HEK293 (cell line): ENCODE data around the gene TWIST1.

Experiments used
- CTCF ChIA-PET: fragments of 350-600 bp; formaldehyde crosslinking; extraction: SDS; loops from one replicate; lab custom pipeline; 2021; ENCODE audit warnings: antibody characterized with exemption; lab: Yijun Ruan, JAX
- POLR2A ChIA-PET: fragments of 300-600 bp; formaldehyde crosslinking; extraction: SDS; loops from one replicate; lab custom pipeline; 2020; ENCODE audit warnings: antibody characterized with exemption, inconsistent platforms; lab: Yijun Ruan, JAX
- H3K27ac ChIP-seq: fragments of 200-500 bp; sonication (Bioruptor generic); 2 replicates; pipeline ENCODE4 v1.5.1; 2014; ENCODE audit warnings: low read depth, low read length, control low read depth, inconsistent platforms; ENCODE audit errors: extremely low read depth
- H3K36me3 ChIP-seq, 2 experiments: fragments of 200-500 bp in 1 of 2; sonication (Bioruptor generic) in 1 of 2; 1 replicate in 1 of 2; 2 replicates in 1 of 2; pipeline ENCODE4 v1.5.1; 2014 to 2017; ENCODE audit warnings: inconsistent platforms in 2 of 2, low read length in 2 of 2; ENCODE audit not compliant: control insufficient read depth in 2 of 2, insufficient read depth in 1 of 2
- H3K4me1 ChIP-seq: fragments of 200-500 bp; sonication (Bioruptor generic); 2 replicates; pipeline ENCODE4 v1.5.1; 2014; ENCODE audit warnings: mild to moderate bottlenecking, low read length, inconsistent platforms; ENCODE audit not compliant: control insufficient read depth, insufficient read depth
- H3K4me3 ChIP-seq: 2 replicates; pipeline ENCODE4 v1.5.1; 2011; ENCODE audit warnings: low read depth, mild to moderate bottlenecking, control low read depth, low read length, moderate library complexity
- H3K9me3 ChIP-seq: fragments of 200-500 bp; sonication (Bioruptor generic); 2 replicates; pipeline ENCODE4 v1.5.1; 2014; ENCODE audit warnings: low read depth, low read length, inconsistent platforms; ENCODE audit not compliant: control insufficient read depth, insufficient read depth
- GLIS2 ChIP-seq: fragments of 450-650 bp; formaldehyde crosslinking; IDR thresholded peaks from 2 replicates; pipeline ENCODE4 v1.5.1; 2016; ENCODE audit warnings: missing biosample characterization, missing genetic modification characterization
- KLF10 ChIP-seq: fragments of 450-650 bp; IDR thresholded peaks from 2 replicates; pipeline ENCODE4 v1.5.1; 2018; ENCODE audit warnings: missing biosample characterization, mild to moderate bottlenecking, missing genetic modification characterization
- KLF9 ChIP-seq: fragments of 450-650 bp; formaldehyde crosslinking; IDR thresholded peaks from 2 replicates; pipeline ENCODE4 v1.5.1; 2016; ENCODE audit warnings: missing biosample characterization, missing genetic modification characterization, low read depth
- OSR2 ChIP-seq: fragments of 450-650 bp; formaldehyde crosslinking; IDR thresholded peaks from 2 replicates; pipeline ENCODE4 v1.5.1; 2016; ENCODE audit warnings: missing biosample characterization, missing genetic modification characterization
- ZBTB11 ChIP-seq: fragments of 450-650 bp; formaldehyde crosslinking; conservative IDR thresholded peaks from 2 replicates; pipeline ENCODE4 v1.5.1; 2016; ENCODE audit warnings: low read depth, missing biosample characterization, missing genetic modification characterization
- ZBTB17 ChIP-seq: fragments of 450-650 bp; formaldehyde crosslinking; IDR thresholded peaks from 2 replicates; pipeline ENCODE4 v1.5.1; 2016; ENCODE audit warnings: missing biosample characterization, missing genetic modification characterization
- ZBTB21 ChIP-seq: fragments of 450-650 bp; formaldehyde crosslinking; IDR thresholded peaks from 2 replicates; pipeline ENCODE4 v1.5.1; 2017; ENCODE audit warnings: missing biosample characterization, missing genetic modification characterization
- ZBTB49 ChIP-seq: fragments of 450-650 bp; formaldehyde crosslinking; IDR thresholded peaks from 2 replicates; pipeline ENCODE4 v1.5.1; 2016; ENCODE audit warnings: missing biosample characterization, missing genetic modification characterization, low read depth
- ZFP3 ChIP-seq: fragments of 450-650 bp; formaldehyde crosslinking; IDR thresholded peaks from 2 replicates; pipeline ENCODE4 v1.5.1; 2016; ENCODE audit warnings: low read depth, missing biosample characterization, missing genetic modification characterization
- ZNF202 ChIP-seq: fragments of 450-650 bp; formaldehyde crosslinking; IDR thresholded peaks from 2 replicates; pipeline ENCODE4 v1.5.1; 2016; ENCODE audit warnings: missing biosample characterization, missing genetic modification characterization, borderline replicate concordance
- ZNF248 ChIP-seq: fragments of 450-650 bp; formaldehyde crosslinking; IDR thresholded peaks from 2 replicates; pipeline ENCODE4 v1.5.1; 2017; ENCODE audit warnings: missing biosample characterization, missing genetic modification characterization
- ZNF501 ChIP-seq: fragments of 450-650 bp; formaldehyde crosslinking; IDR thresholded peaks from 2 replicates; pipeline ENCODE4 v1.5.1; 2016; ENCODE audit warnings: missing biosample characterization, missing genetic modification characterization
- ZNF513 ChIP-seq: fragments of 450-650 bp; IDR thresholded peaks from 2 replicates; pipeline ENCODE4 v1.5.1; 2018; ENCODE audit warnings: missing biosample characterization, missing genetic modification characterization
- ZNF521 ChIP-seq: fragments of 450-650 bp; formaldehyde crosslinking; IDR thresholded peaks from 2 replicates; pipeline ENCODE4 v1.5.1; 2017; ENCODE audit warnings: missing biosample characterization, mild to moderate bottlenecking, missing genetic modification characterization
- ZNF645 ChIP-seq: fragments of 450-650 bp; formaldehyde crosslinking; IDR thresholded peaks from 2 replicates; pipeline ENCODE4; 2016; ENCODE audit warnings: missing biosample characterization, missing genetic modification characterization
- ZNF658 ChIP-seq: fragments of 450-650 bp; formaldehyde crosslinking; IDR thresholded peaks from 2 replicates; pipeline ENCODE4; 2016; ENCODE audit warnings: missing biosample characterization, missing genetic modification characterization
- ZNF692 ChIP-seq: fragments of 450-650 bp; formaldehyde crosslinking; IDR thresholded peaks from 2 replicates; pipeline ENCODE4 v1.5.1; 2016; ENCODE audit warnings: missing biosample characterization, missing genetic modification characterization
- ZNF707 ChIP-seq: fragments of 450-650 bp; formaldehyde crosslinking; IDR thresholded peaks from 2 replicates; pipeline ENCODE4 v1.5.1; 2016; ENCODE audit warnings: missing biosample characterization, missing genetic modification characterization
- ZNF768 ChIP-seq: fragments of 450-650 bp; formaldehyde crosslinking; IDR thresholded peaks from 2 replicates; pipeline ENCODE4 v1.5.1; 2018; ENCODE audit warnings: missing biosample characterization, mild to moderate bottlenecking, missing genetic modification characterization
- ZNF830 ChIP-seq: fragments of 450-650 bp; IDR thresholded peaks from 2 replicates; pipeline ENCODE4 v1.5.0; 2018; ENCODE audit warnings: missing biosample characterization, missing genetic modification characterization, low read depth, mild to moderate bottlenecking, moderate library complexity

The TWIST1 gene

GRCh38 chr7:19144661-19145433 is 27.4 kb upstream of the TWIST1 start, which contains the start of gene FERD3L (continued):
- TF ChIP-seq ZNF707 (tag by site-specific recombination): no peak
- no peak for TF ChIP-seq ZNF658
- no peak for TF ChIP-seq KLF9 (tag by site-specific recombination)
- TF ChIP-seq, all 188 proteins: peak for 0

GRCh38 chr7:19143881-19144574 is 26.6 kb upstream of the TWIST1 start:
- H3K36me3 ChIP-seq: no peaks in the 10 kb centered on the region
- H3K27ac ChIP-seq: no peak overlapping the region
- no peak for TF ChIP-seq ZNF768
- TF ChIP-seq ZBTB21: no peak
- TF ChIP-seq GLIS2: no peak
- no peak for TF ChIP-seq ZNF645
- no peak for TF ChIP-seq ZNF513 (tag by site-specific recombination)
- TF ChIP-seq ZBTB11 (tag by site-specific recombination): no peak
- no peak for TF ChIP-seq ZBTB49 (tag by site-specific recombination)
- TF ChIP-seq ZNF830 (tag by site-specific recombination): no peak
- TF ChIP-seq OSR2: no peak
- no peaks in the 10 kb centered on the region for H3K9me3 ChIP-seq
- CTCF ChIA-PET: no interaction called here
- no peaks in the 10 kb centered on the region for H3K4me1 ChIP-seq
- POLR2A ChIA-PET: no interaction called here
- no peak overlapping the region for H3K4me3 ChIP-seq

- ChIA-PET CTCF (interaction anchor here (0.6 kb wide), 1 partner anchor 18 kb away, joined by 4 read pairs; no protein-coding TSS in a partner anchor), POLR2A (no interaction called here)
- Histone ChIP-seq H3K27ac (no peak overlapping the region), H3K9me3 (no peaks in the 10 kb centered on the region), H3K4me3 (no peak overlapping the region), H3K36me3 (no peaks in the 10 kb centered on the region), H3K4me1 (no peaks in the 10 kb centered on the region)
- TF ChIP-seq ZNF202 (tag by site-specific recombination): no peak
- TF ChIP-seq ZNF501: no peak
- no peak for TF ChIP-seq ZFP3 (tag by site-specific recombination)
- no peak for TF ChIP-seq KLF10 (tag by site-specific recombination)
- TF ChIP-seq ZBTB17 (tag by site-specific recombination): no peak
- no peak for TF ChIP-seq ZNF692 (tag by site-specific recombination)
- no peak for TF ChIP-seq ZNF521 (tag by site-specific recombination)
- no peak for TF ChIP-seq ZNF248 (tag by site-specific recombination)
Measured at GRCh38 chr7:19139706-19140327, 22.4 kb upstream of the TWIST1 start.
